D721Med (cell line): ENCODE measurements around the gene CADPS2.
"Not testable (repeated sequence)": the region's sequence is repeated elsewhere in the genome, so short reads cannot be mapped to it uniquely, and the experiment has no call there.

Experiments used
- DNase-seq: peaks from one replicate; pipeline ENCODE4 v3.0.0; 2011; ENCODE audit warnings: low spot score; ENCODE audit not compliant: insufficient read length
- FAIRE-seq: peaks from 2 replicates; lab custom pipeline; 2011; peaks lifted over from hg19 to GRCh38; lab: Jason Lieb, UNC
- CTCF ChIP-seq: IDR thresholded peaks from 2 replicates; pipeline ENCODE4 v1.5.1; 2012; ENCODE audit warnings: mild to moderate bottlenecking, control low read depth; ENCODE audit not compliant: insufficient read depth; ENCODE audit errors: missing control alignments

Gene CADPS2

GRCh38 chr7:122637784-122638183, 248.5 kb downstream of the CADPS2 start:
- no peak for DNase-seq
- TF ChIP-seq CTCF, result no peak
- no peak for FAIRE-seq

GRCh38 chr7:122635481-122635880, 250.8 kb downstream of the CADPS2 start:
- FAIRE-seq, DNase-seq: not testable (repeated sequence)

- FAIRE-seq, result no peak
- TF ChIP-seq CTCF, result no peak
- DNase-seq, result no peak
Observed at GRCh38 chr7:122633472-122633871, 252.8 kb downstream of the CADPS2 start.

- DNase-seq (no peak), FAIRE-seq (no peak)
- TF ChIP-seq CTCF, result no peak
Observed at GRCh38 chr7:122632238-122632637, 254.0 kb downstream of the CADPS2 start.

GRCh38 chr7:122629412-122629953, 256.8 kb downstream of the CADPS2 start:
- no peak for TF ChIP-seq CTCF
- FAIRE-seq (no peak), DNase-seq (no peak)

- DNase-seq (no peak), FAIRE-seq (no peak)
- no peak for TF ChIP-seq CTCF
Observed at GRCh38 chr7:122628651-122629411, 257.4 kb downstream of the CADPS2 start.

- DNase-seq, result no peak
- FAIRE-seq, result no peak
- TF ChIP-seq CTCF, result no peak
Observed at GRCh38 chr7:122626785-122627184, 259.5 kb downstream of the CADPS2 start.
